GM19397 (cell line): ENCODE data around the gene IRS2.
A peak's percentile ranks its signal among the peaks of the same experiment; 100 is the strongest.
"Not testable (repeated sequence)": the region's sequence is repeated elsewhere in the genome, so short reads cannot be mapped to it uniquely, and the experiment has no call there.

Experiments used
- ATAC-seq: cut with Tn5 transposase; IDR thresholded peaks from one replicate; pipeline ENCODE4 v1.9.1; 2021; ENCODE audit warnings: mild to moderate bottlenecking, moderate library complexity; ENCODE audit not compliant: unreplicated experiment

Gene IRS2, protein sequence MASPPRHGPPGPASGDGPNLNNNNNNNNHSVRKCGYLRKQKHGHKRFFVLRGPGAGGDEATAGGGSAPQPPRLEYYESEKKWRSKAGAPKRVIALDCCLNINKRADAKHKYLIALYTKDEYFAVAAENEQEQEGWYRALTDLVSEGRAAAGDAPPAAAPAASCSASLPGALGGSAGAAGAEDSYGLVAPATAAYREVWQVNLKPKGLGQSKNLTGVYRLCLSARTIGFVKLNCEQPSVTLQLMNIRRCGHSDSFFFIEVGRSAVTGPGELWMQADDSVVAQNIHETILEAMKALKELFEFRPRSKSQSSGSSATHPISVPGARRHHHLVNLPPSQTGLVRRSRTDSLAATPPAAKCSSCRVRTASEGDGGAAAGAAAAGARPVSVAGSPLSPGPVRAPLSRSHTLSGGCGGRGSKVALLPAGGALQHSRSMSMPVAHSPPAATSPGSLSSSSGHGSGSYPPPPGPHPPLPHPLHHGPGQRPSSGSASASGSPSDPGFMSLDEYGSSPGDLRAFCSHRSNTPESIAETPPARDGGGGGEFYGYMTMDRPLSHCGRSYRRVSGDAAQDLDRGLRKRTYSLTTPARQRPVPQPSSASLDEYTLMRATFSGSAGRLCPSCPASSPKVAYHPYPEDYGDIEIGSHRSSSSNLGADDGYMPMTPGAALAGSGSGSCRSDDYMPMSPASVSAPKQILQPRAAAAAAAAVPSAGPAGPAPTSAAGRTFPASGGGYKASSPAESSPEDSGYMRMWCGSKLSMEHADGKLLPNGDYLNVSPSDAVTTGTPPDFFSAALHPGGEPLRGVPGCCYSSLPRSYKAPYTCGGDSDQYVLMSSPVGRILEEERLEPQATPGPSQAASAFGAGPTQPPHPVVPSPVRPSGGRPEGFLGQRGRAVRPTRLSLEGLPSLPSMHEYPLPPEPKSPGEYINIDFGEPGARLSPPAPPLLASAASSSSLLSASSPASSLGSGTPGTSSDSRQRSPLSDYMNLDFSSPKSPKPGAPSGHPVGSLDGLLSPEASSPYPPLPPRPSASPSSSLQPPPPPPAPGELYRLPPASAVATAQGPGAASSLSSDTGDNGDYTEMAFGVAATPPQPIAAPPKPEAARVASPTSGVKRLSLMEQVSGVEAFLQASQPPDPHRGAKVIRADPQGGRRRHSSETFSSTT (N-terminal part only)

DNA sequence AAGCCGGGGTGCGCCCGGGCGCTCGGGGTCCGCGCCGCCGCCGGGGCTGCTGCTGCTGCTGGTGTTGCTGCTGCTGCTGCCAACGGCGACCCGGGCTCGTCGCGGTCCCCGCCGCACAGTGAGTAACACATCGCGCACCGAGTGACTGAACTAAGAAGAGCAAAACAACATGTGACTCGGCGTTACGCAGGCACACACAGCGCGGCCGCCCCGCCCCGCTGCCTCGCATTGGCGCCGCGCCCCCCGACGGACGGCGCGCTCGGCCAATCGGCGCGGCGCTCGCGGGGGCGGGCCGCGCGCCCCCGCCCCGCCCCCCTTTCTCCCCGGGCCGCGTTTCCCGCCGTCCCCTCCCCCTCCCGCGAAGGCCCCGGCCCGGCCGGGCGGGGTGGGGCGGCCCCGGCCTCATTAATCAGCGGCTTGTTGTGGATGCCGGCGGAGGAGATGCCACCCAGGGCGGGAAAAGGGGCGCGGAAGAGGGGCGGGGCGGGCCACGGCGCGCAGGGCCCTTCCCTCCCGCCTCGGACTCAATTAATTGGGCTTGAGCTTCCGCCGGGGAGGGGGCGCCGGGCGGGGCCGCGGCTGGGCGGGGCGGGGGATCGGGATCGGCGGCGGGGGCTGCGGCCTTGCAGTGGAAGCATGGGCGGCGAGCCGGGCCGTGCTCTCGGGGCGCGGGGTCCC, at the start of gene IRS2:
TSS of gene IRS2 (minus strand) at position 127 of the 678 bp plus-strand sequence. CDS start 530 bp downstream, outside the sequence.
- ATAC-seq = peak; percentile 93

DNA sequence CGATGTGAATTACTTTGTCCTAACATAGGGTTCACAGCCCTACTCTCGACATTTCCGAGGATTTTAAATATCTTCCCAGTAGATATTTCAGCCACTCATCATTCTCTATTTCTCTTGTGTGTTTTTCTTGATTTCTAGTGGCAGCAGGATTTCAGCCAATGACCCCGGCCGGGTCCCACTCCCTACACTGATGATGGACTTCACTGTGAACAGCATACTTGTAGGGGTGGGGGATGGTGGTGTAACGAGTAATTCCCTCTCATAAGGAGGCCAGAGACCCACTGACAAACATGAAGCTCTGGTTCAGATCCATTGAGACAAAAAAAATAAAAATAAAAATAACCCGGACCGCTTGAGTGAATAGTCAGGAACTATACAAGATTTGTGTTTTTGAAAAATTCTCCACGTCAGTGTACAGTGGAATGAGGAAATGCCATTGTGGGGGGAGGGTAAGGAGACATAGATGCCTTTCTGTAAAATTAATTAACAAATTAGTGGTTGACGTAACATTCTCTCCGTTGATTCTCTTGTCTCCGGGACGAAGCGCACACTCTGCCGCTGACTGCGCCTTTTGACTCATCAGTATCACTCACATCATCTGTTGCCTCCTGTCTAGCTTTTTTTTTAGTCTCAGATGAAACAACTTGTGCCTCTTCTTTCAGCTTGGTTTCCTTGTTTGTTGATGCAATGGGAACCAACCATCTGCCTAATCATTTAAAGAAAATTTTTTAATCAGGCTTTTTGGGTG, 48.8 kb upstream of the IRS2 start:
- no peak for ATAC-seq

DNA sequence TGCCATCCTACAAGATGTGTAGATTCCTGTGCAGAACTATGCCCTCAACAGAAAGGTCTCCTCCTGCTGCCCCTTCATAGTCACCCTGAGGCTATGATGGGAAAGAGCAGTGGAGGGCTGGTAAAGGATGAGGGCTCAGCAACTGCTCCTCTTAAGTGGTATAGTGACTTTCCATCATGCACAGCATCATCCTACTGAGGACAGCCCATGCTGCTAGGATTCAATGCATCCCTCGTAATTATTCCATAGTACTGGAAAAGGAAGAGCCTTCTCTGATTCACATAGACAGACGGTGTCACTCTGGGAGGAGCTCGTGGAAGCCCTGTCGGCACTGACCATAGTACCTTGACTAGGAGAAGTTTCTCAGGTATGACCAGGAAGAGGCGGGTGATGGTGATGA, 47.6 kb upstream of the IRS2 start:
- no peak for ATAC-seq

DNA sequence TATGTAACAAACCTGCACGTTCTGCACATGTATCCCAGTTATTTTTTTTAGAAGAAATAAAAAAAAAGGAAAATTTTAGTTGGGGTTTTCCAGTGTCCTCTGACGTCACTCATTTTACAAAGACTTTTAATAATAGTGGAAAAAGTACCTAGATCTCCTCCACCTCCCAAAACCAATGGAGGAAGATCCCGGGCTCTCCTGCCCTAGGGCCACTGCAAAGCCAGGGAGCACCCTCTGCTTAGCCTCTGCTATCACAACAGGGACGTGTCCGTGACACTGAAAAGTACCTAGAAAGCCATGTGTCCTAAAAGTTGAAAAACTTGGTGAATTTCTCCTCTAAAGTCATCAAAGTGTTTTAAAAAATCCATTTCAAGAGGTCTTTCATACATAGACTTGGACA, 46.7 kb upstream of the IRS2 start:
- no peak for ATAC-seq

DNA sequence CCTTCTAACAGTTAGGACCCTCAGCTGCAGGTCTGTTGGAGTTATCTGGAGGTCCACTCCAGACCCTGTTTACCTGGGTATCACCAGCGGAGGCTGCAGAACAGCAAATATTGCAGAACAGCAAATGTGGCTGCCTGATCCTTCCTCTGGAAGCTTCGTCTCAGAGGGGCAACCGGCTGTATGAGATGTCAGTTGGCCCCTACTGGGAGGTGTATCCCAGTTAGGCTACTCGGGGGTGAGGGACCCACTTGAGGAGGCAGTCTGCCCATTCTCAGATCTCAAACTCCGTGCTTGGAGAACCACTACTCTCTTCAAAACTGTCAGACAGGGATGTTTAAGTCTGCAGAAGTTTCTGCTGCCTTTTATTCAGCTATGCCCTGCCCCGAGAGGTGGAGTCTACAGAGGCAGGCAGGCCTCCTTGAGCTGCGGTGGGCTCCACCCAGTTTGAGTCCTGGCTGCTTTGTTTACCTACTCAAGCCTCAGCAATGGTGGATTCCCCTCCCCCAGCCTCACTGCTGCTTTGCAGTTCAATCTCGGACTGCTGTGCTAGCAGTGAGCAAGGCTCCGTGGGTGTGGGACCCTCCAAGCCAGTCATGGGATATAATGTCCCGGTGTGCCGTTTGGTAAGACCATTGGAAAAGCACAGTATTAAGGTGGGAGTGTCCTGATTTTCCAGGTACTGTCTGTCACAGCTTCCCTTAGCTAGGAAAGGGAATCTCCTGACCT, 42.4 kb upstream of the IRS2 start:
- not testable (repeated sequence) for ATAC-seq

DNA sequence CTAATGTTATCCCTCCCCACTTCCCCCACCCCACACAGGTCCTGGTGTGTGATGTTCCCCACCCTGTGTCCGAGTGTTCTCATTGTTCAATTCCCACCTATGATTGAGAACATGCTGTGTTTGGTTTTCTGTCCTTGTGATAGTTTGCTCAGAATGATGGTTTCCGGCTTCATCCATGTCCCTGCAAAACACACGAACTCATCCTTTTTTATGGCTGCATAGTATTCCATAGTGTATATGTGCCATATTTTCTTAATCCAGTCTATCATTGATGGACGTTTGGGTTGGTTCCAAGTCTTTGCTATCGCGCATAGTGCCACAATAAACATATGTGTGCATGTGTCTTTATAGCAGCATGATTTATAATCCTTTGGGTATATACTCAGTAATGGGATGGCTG, 36.8 kb upstream of the IRS2 start:
- ATAC-seq = not testable (repeated sequence)

DNA sequence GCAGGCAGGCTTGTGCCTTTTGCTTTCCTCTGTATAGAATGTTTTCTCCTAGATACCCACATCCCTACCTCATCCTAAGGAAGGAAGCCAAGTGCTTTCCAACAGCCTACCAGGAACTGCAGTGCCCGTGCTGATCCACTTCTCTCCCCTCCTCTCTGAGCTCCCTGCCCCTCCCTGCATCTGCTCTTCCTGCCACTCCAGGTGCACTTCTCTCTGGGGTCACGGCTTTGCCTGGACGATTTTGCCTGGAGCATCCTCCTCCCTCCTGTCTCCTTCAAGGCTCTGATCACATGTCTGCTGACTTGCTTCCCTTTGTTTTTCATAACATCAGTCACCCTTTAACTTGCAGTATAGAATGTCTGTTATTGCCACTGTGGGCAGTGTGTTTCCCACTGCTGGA, 34.7 kb upstream of the IRS2 start:
- no peak for ATAC-seq

DNA sequence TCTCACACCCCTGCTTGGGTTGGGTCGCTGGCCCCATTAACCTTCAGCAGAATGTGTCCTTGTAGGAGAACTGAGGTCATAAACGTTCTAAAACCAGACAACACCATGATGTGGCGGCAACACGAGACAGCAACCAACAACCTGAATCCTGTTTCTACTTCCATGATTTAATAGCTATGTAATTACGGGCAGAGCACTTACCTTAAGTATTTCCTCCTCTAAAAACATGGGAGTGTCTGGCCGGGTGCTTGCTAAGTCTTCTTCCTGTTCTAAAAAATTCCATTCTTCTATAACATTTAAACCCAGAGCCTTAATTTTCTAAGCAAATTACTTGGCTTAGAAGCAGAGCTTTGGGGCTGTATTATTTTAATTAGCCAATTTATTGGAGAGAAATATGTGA, 33.5 kb upstream of the IRS2 start:
- no peak for ATAC-seq

DNA sequence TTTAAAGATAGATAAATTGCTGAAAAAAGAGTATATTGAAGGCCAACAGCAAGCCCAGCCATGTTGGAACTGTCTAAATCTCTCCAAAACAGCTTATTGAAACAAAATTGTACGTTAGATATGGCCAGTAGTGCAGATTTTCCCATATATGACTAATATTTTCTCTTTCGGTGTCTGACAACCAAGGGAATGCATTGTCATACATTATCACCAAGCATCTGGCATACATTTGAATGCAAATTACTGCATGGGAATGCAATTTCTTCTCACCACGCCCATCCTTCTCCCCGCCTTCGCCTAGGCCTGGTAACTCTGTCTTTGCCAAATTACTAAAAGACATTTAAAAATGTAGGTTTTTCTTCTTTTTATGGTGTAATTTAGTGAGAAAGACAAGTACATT, 32.5 kb upstream of the IRS2 start:
- ATAC-seq = no peak

DNA sequence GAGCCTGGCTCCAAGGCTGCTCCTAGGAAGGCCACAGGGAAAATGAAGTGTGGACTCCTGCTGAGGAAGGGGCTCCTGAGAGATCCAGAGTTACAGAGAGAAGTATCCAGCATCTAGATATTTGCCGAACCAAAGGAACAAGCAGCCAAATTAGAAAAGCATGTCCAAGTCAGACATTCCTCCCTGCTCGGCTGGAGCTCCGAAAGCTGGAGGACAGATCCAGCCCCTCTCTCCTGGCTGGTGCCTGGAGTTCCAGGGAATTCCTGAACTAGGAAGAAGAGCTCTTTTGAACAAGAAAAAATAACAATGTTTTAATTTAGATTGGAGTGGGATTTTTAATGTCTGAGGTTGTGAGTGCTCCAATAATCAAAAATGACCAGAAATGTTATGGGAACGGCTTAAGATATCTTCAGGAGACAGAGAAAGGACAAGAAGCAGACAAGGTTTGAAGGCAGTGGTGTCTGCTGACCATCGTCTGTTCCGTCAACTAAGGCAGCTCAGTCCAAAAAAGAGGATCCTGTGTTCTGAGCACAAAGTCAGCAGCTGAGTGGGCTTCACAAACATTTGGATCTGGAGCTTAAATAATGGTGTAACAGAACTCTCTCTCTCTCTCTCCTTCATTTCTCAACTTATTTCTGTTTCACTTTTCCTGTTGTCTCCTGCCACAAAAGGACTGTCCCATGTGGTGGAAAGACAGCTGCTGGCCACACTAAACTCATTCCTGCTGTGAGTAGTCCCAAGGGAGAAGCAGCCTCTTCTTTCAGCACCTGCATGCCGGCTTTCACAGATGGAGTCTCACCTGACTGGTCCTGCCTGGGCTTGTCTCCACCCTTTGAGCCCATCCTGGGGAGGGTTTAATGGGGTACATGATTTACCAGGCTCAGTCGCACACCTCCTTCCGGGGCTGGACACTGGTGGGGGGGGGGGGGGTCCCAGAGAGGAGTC, 31.5 kb upstream of the IRS2 start:
- no peak for ATAC-seq

DNA sequence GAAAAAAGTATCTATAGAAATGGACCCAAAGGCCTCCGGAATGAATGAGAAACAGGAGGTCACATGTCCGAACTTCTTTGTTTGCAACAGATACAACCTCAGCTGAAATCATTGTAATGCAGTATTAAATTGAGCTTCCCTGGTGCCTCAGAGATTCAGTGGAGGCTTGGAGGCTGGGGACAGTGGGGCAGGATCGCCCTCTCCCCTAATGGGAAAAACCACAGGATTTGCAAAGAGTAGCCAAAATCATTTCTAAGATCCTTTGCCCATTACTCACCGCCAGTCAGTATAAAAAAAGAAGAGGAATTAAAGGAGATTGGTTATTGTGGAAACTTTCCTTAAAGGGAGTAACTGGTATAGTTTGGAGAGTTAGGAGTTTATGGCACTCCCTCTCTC, 30.4 kb upstream of the IRS2 start:
- ATAC-seq = no peak

DNA sequence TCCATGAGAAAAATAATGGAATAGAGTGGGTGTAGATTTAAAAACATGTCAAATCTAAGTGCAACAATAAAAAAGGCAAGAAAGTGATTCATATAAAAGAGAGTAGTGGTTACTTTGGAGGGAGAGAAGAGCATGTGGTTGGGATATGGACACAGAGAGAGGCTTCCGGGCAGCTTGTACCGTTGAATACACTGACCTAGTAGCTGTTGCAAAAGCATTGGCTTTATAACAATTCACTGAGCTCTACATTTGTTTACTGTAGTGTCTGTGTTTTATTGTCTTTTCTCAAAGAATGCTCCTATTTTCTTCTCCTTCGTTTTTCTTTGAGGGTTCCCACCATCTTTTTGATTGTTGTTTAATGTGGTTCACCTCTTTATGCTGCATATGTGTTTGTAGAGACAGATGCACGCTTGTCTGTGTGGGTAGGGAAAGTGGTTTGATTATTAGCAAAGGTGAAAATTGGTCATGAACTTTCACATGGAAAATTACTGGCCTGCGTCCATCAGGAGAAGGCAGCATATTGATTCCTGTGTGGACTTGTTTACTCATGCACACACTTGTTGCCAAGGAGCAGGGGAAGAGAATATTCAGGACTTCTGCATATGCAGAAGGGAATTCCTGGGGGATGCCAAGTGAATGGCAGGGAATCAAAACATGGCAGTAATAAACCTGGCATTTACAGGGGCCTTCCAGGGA, 29.9 kb upstream of the IRS2 start:
- ATAC-seq = no peak

DNA sequence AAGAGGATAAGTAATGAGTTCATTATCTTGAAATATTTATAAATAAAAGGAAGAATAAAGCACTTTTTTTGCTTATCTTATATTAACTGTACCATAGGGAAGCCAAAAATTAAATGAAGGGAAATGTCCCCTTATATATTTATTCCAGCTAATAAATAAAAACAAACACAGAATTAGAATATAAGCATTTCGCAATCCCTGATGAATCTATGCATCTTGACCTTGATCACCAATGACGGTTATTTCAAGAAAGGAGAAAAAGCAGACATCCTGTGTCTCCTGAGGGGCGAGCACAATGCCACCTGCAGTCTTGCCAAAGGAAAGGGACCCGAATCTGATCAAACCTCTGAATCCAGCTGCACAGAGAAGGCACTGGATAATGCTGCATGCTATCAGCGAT, 29.3 kb upstream of the IRS2 start:
- no peak for ATAC-seq

DNA sequence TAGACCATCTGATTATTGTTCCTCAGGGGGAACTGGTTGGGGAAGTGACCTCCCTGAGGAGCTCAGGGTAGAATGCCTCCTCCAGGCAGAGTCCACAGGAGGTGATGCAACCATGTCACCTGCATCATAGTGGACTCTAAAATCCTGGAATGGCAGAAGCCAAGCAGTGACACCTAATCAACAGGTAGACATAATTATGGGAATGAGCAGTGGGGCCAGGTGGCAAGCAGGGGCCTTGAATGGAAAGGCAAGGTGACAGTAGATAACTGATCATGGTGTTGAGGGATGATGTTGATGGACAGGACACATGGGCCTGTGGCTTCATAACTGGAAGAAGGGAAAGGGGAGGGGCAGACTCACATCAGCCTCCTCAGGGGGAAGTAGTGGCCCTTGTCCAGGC, 27.3 kb upstream of the IRS2 start:
- no peak for ATAC-seq

DNA sequence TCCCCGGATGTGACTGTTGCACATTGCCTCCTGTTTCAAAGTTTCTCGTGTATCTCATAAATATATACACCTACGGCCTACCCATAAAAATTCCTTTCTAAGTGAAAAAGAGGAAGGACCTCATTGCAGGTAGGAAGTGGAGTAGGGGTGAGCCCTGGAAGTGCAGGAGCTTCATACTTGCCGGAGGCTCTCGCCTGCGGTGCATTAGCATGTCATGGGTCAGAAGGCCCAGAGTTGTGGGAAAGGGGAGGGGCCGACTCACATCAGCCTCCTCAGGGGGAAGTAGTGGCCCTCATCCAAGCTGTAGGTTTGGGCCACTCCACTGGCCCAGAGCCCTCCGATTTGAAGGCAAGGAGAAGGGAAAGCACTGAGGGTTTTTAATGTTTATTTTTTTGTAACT, 26.0 kb upstream of the IRS2 start:
- no peak for ATAC-seq

DNA sequence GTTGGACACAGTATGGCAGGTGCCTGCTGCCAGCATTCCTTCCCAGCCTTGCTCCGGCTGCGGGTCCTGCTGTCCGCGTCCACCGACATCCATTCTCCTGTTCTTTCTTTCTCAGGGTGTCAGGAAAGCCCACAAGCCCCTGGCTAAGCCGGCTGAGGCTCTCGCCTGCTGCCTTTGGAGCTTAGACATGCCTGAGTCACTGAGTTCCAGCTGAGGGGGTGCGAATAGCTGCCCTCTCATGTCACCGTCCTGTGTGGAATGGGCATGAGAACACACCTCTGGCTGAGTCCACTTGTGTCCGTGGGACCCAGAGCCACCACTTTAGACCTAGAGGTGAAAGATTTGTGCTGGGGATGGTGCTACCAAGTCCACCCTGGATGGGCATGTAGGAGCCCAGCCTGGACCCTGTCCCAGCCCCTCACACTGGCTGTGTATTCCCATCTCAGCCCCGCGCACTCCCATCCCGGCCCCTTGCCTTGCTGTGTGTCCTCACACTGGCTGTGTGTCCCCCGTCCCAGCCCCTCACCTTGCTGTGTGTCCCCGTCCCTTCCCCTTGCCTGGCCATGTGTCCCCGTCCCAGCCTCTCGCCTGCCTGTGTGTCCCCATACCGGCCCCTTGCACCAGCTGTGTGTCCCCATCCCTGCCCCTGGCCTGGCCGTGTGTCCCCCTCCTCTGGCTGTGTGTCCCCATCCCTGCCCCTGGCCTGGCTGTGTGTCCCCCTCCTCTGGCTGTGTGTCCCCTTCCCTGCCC, 24.6 kb upstream of the IRS2 start:
- ATAC-seq = no peak
